ENCODE measurements around the gene IRF6.
"Not testable (repeated sequence)": the region's sequence is repeated elsewhere in the genome, so short reads cannot be mapped to it uniquely, and the experiment has no call there.

IRF6 gene

DNA sequence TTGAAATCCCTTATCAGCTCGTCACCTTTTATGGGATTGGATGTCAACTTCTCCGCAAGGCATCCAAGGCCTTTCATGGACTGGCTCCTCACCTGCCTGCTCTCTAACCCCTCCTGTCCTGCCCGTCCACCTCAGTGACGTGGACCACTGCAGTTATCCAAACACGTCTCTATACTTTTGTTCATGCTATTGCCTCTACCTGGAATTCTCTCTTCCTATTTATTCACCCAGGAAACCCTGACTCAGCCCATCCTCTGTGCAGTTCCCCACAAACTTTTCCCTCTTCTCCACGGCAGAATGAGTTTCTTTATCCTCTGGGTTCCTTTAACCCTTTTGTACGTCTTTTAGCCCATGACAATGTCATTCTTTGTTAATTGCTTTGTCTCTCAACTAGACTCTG, 16.8 kb upstream of the IRF6 start:
- no peak for DNase-seq

DNA sequence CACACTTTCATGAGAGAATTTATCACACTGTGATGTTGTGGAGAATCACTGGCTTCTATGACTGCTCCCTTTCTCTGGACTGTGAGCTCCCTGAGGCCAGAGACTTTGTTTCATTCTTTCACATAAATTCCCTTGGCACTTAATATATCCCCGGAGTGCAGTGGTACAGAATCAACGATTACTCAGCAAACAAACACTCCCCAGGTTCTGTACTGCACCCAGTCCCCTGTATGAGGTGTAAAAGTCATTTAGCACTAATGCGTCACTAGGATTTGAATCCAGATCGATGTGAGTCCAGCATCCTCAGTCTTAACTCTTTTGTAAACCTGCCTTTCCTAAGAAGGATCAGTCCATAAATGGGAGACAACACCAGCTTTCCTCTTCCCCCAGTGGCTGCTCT, 15.0 kb upstream of the IRF6 start:
- no peak for DNase-seq

DNA sequence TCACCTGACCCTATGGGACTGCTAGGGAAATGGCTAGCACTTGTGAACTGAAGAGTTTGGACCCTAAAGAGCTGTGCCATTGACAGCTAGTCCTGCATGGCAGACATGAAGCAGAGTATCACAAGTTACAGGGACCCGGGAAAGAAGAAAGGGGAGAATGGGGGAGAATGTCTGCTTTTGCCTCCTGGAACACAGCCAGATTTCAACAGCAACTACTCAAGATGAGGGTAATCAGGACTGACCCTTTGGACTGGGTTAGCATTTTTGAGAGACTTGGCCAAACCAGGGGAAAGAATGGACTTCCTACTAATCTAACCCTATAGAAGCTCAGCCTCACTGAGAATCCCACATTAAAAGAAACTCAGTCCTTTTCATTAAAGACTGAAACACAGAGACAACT, 13.1 kb upstream of the IRF6 start:
- no peak for DNase-seq

DNA sequence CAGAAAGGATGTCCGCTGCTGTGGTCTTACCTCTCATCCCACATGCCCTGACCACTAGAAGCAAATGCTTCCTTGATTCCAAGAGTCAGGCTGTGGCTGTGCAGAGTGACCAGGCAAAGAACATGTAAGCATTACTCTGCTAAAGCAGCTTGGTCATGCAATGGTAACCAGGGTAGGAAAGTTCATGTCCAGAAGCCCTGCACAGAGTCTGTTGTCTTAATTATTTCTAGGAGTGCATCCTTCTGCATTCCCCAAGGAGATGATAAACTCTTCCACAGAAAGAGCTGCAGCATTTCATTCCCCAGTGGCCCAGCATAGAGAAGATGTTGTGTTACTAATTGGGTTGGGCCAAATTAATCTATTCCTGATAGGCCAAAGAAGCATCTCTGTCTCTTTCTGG, 11.7 kb upstream of the IRF6 start:
- DNase-seq, result no peak

DNA sequence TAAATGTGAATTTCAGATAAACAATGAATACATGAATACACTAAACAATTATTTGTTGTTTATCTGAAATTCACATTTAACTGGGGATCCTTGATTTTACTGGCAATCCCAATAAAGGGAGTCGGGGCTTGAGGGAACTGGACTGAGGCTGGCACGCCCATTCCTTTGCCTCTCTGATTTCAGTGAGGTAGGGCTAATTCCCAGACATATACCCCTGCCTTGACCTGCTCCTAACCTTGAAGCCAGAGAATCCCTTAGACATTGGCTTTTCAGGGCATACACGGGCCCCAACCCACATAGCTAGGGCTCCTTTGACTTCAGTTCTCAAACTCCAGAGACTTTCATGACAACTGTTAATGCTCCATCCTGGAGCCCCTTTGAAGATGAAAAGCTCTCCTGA, 11.0 kb upstream of the IRF6 start:
- DNase-seq, result no peak

DNA sequence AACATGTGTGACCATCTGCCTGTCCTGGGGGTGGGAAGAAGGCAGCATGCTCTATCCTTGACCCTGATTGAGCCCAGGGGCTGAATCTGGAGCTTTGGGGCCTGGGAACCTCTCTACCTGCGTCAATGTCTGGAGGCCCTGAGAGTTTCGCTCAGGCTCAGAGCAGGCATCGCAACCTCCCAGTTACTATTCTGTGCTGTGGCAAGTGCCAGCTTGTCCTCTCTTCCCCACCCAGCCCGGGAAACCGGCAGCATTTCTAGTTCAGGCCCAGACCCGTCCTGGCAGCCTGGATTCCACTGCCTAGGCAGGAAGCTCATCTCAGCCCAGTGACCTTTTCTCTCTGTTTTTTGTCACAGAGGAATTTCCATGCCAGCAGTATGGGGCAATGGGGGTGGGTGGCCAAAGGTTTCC, 10.0 kb upstream of the IRF6 start:
- no peak for DNase-seq

DNA sequence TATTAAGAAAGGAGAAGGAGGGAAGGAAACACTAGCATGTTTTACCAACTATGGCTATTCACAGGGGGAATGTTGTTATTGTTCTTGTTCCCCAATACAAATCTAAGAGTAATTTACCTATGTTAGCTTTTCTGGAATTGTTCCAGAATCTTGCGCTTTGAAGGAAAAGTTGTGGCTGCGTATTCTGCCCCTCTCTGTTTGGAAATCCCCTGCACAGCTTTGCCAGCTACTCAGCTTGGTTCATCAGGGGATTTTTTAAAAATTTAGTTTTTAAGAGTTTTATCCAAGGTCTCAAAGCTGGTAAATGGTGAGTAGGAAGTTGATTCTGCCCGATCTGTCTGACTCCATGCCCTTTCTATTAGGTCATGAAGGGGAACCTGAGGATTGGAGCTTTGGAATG, 9.5 kb upstream of the IRF6 start:
- no peak for DNase-seq

DNA sequence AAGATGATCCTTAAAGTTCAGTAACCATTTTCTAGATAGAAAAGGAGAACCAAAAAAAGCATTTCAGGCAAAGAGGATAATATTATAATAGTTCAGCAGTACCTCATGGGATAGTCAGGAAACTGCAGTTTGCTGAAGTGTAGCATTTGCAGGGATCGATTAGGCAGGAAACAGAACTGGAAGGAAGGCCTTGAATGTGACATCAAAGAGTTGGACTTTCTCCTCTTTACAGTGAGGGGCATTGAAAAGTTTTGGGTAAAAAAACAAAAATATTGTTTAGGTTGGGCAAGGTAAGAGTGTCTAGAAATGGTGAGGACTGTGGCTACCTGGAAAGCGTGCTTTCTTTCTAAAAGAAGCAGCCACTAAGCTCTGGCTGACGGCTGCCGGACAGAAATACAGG, 8.0 kb upstream of the IRF6 start:
- no peak for DNase-seq

DNA sequence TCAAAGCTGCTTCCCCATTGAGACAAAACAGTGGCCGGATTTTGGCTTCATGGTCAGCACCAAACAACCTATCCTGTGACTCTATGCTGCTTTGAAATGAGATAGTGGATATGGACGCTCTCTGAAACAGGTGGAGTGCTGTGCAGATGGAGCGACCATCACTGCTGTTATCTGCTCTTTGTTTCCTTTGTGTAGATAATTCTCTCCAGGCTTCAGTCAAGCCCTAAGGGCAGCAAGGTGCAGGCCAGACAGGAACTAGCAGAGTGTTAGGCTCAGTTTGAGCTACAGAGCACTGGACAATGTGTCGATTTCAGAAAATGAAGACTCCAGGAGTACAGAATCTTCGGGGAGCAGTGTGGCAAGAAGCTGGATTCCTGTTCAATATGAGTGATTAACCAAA, 4.8 kb upstream of the IRF6 start:
- DNase-seq, result no peak

DNA sequence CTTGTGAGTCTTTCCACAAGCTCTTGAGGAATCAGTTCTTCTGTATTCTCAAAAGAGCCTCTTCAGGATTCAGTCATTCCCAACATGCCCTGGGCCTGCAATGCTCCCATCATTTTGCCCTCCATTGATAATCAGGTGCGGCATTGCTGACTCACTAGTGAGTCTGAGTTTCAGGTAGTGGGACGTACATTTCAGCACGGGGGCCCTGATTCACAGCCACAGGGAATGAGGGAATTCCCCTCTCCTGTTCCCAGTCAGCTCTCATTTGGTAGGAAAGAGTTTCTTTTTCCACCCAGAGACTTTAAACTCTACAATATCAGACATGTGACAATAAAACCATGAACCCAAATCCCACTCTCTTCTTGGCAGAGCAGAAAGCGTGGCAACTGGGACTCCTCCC, 3.7 kb upstream of the IRF6 start:
- no peak for DNase-seq

DNA sequence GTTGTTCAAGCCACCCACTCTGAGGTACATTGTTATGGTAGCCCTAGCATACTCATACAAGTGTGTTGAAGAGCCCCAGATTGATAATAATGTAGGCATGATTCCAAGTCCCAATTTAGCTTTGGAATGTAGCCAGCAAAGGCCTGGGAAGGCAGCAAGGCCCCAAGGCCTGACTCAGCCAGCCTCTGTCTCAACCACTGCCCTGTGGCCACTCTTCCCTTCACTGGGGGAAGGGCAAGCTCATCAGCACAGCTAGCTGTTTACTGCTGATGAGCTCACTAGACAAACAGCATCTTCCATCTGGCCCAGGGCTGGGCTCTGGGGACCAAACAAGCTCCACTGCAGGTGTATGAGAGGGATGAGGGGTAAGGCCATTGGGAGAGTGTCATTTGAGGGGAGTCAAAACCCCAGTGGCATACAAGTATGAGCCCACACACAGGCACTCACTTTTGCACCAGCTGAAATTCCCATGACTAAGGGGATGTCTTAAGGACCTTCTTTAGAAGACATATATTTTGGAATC, 2.2 kb upstream of the IRF6 start:
- peak; percentile 84 for DNase-seq

DNA sequence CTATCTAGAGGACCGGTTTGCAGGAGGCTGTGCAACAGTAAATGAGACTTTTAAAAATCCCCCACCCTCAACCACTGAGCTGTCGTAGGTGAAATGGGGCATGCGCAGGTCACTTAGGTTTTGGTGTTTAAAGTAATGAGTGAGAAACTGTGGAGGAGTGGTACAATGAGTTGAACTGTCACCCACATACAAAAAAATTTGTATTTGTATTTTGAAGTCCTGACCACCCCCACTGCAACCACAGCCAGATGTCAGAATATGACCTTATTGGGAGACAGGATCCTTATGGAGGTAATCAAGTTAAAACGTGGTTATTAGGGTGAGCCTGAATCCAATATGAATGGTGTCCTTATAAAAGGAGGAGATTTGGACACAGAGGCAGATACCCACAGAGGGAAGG, 1.6 kb upstream of the IRF6 start:
- DNase-seq, result no peak

DNA sequence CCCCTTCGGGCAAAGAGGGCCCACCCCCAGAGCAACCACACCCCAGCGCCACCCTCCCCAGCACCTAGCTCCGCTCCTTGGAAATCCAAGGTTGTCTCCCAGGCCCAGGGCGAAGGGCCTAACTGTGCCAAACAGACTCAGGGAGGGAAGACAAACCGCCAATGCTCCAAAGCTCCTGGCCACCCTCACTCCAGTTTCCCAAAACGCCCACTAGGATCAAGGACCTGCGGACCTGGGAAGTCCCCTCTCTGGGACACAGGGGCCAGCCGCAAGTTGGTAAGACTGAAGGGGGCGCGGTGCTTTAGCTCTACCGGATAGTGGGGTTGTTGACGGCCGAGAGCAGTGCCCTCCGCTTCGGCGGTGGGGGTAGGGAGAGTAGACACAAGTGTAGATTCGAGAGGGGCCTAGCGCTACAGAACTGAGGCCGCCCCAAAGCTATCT, 581 bp downstream of the IRF6 start:
- DNase-seq, result no peak

DNA sequence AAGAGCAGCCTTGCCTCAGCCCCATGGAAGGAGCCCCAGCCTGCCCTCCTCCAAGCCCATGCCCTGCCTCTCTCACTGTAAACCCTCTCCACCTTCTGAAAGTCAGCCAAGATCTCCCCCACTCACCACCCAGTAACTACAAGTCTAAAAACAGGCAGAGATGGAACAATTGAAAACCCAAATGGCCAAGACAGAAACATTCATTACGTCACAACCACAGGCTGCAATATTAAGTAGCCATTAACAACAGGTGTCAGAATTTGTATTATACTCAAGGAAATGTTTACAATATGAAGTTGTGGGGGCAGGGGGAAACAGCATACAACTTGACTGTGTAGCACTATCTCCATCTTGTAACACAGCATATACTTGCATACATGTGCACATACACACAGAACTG, 2.4 kb downstream of the IRF6 start:
- DNase-seq, result no peak

DNA sequence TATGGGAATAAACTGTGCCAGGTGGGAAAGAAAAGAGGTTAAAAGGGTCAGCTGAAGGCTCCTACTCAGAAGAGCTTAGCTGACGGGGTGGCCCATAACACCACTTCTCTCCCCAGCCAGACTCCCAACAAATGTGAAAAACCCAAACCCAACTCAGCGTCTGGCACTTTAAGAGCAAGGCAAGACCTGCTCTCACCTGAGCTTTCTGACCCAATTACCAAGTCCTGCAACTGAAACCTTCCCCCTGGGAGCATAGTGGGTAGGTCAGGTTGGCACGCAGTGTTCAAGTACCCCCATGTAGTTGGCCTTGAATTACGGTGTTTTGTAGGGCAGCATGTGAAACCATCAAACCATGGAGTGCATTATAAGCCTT, 3.2 kb downstream of the IRF6 start:
- no peak for DNase-seq

DNA sequence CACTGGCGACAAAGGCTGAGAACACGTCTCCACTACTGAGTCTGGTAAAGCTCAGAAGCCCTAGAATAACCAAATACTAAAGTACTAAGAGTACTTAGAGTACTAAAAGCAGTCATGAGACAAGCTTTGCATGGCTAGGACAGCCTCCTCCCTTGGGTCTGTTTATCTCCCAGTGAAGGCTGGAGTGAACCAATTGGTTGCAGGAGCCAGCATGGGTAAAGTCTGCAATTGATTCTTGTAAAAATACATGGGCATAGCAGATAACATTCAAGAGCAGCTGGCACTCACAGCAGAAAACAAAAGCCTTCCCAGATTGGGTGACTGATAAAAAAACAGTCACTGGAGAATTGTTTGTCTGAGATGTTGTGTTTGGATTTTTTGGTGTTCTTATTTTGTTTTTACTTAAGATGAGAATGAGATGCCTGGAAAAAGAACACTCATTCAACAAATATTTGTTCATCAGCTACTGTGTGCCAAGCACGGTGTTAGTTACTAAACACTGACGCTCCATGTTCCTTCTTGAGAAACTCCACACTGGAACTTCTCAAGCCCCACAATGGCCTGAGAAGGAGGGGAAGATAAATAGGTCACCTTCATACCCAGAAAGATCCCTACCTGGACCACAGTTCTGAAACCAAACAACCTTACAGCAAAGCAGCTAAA, 3.7 kb downstream of the IRF6 start:
- DNase-seq, result no peak

DNA sequence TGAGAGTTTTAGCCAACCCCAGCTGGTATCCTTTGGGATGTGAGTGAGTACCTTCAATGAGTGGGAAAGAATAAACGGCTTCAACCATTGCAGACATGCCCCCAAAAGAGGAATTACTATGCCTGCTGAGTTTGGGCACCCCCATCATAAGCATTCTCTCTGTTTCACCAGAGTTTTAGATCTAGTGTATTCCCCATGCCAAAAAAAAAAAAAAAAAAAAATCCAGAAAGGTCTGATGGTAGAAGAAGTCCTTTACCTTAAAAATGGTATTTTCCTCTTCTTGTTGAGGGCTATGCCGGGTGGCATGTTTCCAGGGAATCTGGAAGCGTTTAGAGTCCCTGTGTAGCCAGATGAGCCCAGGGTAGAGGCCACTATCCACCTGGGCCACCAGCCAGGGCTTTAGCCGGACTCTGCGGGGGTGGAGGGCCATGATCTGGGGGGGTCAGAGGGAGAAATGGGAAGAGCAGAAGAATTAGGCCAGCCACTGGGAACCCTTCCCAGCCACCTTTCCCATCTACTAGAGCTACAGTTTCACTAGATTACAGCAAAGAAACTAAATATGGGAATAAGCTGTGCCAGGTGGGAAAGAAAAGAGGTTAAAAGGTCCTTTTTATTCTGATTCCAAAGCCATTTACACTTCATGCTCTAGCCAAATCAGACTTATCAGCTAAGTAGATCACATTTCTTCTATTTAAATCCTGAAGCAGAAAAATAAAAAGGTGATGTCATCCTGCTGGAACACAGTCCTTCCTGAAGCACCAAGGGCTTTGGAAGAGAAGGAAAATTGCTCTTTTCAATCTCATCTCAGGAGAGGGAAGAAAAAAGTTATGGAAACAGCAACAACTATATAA, 4.7 kb downstream of the IRF6 start:
- DNase-seq, result no peak

DNA sequence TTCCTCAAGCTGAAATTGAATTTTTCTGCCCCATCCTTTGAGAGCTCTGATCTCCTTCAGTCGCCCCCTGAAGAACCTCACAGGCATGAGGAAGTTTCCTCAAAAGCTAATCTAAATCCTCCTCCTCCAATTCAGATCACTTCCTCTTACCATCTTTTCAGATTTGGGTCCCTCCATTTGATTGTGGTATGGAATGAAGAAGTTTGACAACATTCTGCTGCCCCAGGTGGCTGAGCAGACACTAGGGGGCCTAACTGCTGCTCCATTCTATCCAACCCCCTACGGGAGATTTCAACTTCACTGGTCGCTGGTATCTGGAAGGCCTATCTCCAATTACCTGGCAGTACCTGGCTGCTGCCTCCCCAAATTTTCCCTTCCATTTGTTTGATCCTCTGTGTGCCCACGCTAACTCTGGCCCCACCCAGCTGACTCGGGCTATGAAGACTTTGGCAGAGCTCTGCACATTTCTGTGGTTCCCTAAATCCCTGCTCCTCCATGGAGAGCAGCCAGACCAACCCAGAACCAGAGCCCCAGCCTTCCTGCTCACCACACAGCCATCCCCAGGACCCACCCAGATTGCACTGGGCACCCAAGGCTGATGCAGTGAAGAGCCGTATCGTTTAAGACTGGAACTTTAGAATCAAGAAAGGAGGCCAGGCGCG, 7.8 kb downstream of the IRF6 start:
- DNase-seq, result no peak

DNA sequence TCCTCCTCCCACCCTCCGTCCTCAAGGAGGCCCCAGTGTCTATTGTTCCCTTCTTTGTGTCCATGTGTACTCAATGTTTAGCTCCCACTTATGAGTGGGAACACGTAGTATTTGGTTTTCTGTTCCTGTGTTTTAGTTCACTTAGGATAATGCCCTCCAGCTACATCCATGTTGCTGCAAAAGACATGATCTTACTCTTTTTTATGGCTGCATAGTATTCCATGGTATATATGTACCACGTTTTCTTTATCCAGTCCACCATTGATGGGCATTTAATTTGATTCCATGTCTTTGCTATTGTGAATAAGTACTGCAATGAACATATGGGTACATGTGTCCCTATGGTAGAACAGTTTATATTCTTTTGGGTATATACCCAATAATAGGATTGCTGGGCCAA, 12.2 kb downstream of the IRF6 start:
- DNase-seq, result not testable (repeated sequence)

DNA sequence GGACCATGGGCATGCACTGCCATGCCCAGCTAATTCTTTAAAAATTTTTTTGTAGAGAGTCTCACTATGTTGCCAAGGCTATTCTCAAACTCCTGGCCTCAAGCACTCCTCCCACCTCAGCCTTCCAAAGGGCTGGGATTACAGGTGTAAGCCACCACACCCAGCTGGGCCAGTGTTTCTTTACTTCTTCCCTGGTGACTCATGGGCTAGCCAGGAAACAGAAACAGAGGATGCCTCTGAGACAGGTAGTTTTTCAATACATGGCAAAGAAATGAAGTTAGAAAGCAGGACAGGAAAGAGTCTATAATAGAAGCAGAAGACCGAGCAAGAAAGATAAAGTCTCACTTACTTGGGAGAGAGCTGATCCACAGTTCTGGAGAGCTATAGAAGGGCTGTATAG, 14.0 kb downstream of the IRF6 start:
- DNase-seq, result no peak

DNA sequence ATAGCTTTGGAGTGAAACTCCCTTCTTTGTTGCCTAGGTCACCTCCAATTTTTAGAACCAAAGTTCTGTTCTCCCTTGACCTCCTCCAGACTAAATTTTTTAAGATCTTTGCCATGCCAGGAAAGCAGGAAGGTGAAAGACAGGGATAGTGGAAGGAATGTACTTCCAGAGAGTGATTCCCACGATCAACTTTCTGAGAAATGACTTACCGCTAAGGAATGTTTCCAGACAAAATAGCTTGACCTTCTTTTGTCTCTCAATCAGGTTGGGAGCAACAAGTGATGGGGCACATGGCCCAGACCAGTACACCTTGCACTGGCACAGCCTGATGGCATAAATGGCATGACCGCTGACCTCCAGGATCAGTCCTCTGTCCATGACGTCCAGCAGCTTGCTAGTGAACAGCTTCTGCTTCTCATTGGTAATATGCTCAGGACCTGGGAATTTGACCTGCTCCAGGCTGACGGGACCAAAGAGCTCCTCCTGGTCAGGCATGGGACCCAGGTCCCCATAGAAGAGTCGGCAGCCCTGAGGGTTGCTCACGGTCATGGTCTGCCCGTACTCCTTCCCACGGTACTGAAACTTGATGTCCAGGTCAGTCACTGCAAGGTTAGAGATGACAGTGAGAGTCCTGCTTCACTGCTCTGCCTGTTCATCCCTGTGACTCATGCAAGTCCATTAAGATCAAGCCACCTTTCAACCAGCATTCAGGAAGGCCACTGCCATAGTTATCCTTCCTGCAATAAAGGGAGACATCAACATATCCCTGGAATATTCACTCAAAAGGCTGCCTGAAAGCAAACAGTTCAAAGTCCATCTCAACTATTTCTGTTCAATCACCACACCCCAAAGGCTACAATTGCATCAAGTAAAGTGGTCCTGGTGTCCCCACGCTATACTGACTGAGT, 15.4 kb downstream of the IRF6 start:
- DNase-seq, result no peak

DNA sequence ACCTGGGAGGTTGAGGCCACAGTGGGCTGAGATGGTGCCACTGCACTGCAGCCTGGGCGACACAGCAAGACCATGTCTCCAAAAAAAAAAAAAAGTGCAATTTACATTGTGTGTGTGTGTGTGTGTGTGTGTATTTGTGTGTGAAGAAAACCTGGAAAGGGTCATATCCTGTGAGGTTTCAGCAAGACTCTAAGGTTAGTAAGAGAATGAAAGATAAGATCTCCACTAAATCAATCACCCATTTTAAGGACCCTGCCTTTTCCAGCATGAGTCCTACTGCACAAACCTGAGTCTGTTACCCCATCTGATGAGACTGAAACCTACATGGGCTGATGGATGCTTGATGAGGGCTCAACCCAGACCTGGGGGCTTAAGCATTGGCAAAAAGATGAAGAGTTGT, 16.7 kb downstream of the IRF6 start:
- no peak for DNase-seq

DNA sequence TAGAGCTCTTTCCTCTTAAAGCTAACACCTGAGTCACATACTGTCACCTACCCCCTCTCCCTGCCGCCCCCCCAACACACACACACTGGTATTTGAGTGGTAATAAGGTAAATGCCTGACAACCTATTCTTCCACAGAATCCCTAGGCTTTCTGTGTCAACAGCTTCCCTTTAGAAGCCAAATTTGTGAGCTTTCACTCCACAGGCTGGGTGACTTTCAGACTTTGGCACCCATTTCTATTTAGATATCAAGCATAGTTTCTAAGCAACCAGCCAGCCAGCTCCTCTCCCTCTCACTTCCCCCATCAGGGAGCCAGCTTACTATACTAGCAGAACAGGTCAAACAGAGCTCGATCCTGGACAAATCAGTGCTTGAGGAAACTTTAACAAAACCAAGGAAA, 18.4 kb downstream of the IRF6 start:
- DNase-seq, result no peak
